K562 (cell line): ENCODE measurements around the gene APBA2. TPM values are rescaled to one million over a fixed set of nuclear protein-coding genes. Genes with fewer than 3 reads are reported as not detected.

Source experiments
- ATAC-seq: fragments of 200-7000 bp; cut with Tn5 transposase; 3 replicates; pipeline ENCODE4 v1.9.1; 2020; ENCODE audit warnings: moderate library complexity
- BruUV-seq: library from RNA; stranded (reverse); fragments of 400-500 nt; replicated peaks from 2 replicates; lab custom pipeline; 2021; lab: Mats Ljungman, UMichigan
- CTCF ChIA-PET: fragments of 300-600 bp; formaldehyde crosslinking; extraction: SDS; loops from one replicate; lab custom pipeline; 2021; ENCODE audit warnings: low intra/inter-chr PET ratio; lab: Yijun Ruan, JAX
- POLR2A ChIA-PET: fragments of 300-600, 350-650 bp; sonication (Branson Sonifier 250); formaldehyde crosslinking; extraction: SDS; loops from one replicate; lab custom pipeline; 2021; ENCODE audit warnings: antibody characterized with exemption, inconsistent platforms; lab: Yijun Ruan, JAX
- DNase-seq, 4 experiments: peaks; one replicate each; pipeline versions ENCODE4 v3.0.0 to v3.0.0-alpha.2; 2011 to 2018; ENCODE audit warnings: low spot score in 3 of 4, mixed read lengths in 3 of 4; ENCODE audit errors: extremely low read depth in 1 of 4
- FAIRE-seq: peaks from 2 replicates; lab custom pipeline; 2011; peaks lifted over from hg19 to GRCh38; lab: Jason Lieb, UNC
- H2AFZ ChIP-seq: 2 replicates; pipeline ENCODE4 v1.6.0; 2011; ENCODE audit warnings: low read depth, low read length, control low read depth, inconsistent platforms
- H3K27ac ChIP-seq: fragments of 200-600 bp; 3 replicates; pipeline ENCODE4 v1.8.0; 2011; ENCODE audit warnings: low read depth, mild to moderate bottlenecking, control low read depth, inconsistent platforms, low read length, moderate library complexity, mixed read lengths; ENCODE audit errors: extremely low read depth
- H3K27me3 ChIP-seq, 2 experiments: fragments of 300-600 bp in 1 of 2; 2 replicates in 1 of 2; 3 replicates in 1 of 2; pipeline versions ENCODE4 v1.6.0 to v1.8.0; 2011; ENCODE audit warnings: inconsistent platforms in 2 of 2, low read length in 2 of 2, mild to moderate bottlenecking in 1 of 2, mixed read lengths in 1 of 2, moderate library complexity in 1 of 2; ENCODE audit not compliant: control insufficient read depth in 2 of 2, insufficient read depth in 2 of 2
- H3K36me3 ChIP-seq: fragments of 300-600 bp; 3 replicates; pipeline ENCODE4 v1.8.0; 2011; ENCODE audit warnings: mild to moderate bottlenecking, low read length, inconsistent platforms; ENCODE audit not compliant: control insufficient read depth, insufficient read depth
- H3K4me1 ChIP-seq, 2 experiments: fragments of 200-600 bp in 1 of 2; replicated peaks in 1 of 2; 2 replicates in 1 of 2; 3 replicates in 1 of 2; pipeline versions ENCODE4 v1.5.1 to v1.8.0; 2011; ENCODE audit warnings: inconsistent platforms in 2 of 2, low read length in 2 of 2, mild to moderate bottlenecking in 1 of 2, mixed read lengths in 1 of 2, moderate library complexity in 1 of 2; ENCODE audit not compliant: control insufficient read depth in 2 of 2, insufficient read depth in 2 of 2
- H3K4me2 ChIP-seq: 2 replicates; pipeline ENCODE4 v1.6.1; 2011; ENCODE audit warnings: low read length, control low read depth, inconsistent platforms, mixed read lengths; ENCODE audit not compliant: insufficient read depth
- H3K4me3 ChIP-seq: fragments of 200-600 bp; sonication (generic), shearing (Covaris generic); 2 replicates; pipeline ENCODE4 v1.5.1; 2016; ENCODE audit warnings: control low read depth, inconsistent platforms
- H3K79me2 ChIP-seq: fragments of 200-600 bp; 3 replicates; pipeline ENCODE4 v1.8.0; 2011; ENCODE audit warnings: low read length, inconsistent platforms; ENCODE audit not compliant: control insufficient read depth, insufficient read depth
- H3K9ac ChIP-seq, 2 experiments: 2 replicates each; pipeline versions ENCODE4 v1.6.0 to v1.6.1; 2011; ENCODE audit warnings: low read depth in 2 of 2, low read length in 2 of 2, control low read depth in 1 of 2, inconsistent platforms in 1 of 2, mild to moderate bottlenecking in 1 of 2, mixed read lengths in 1 of 2; ENCODE audit not compliant: insufficient read depth in 1 of 2
- H3K9me1 ChIP-seq: one replicate; pipeline ENCODE4 v1.6.0; 2011; ENCODE audit warnings: inconsistent platforms, mild to moderate bottlenecking, low read length, moderate library complexity; ENCODE audit not compliant: control insufficient read depth, insufficient read depth
- H3K9me3 ChIP-seq: replicated peaks from 2 replicates; pipeline ENCODE4 v1.5.1; 2011; ENCODE audit warnings: low read depth, low read length, inconsistent platforms; ENCODE audit not compliant: control insufficient read depth, insufficient read depth
- H4K20me1 ChIP-seq: replicated peaks from 2 replicates; pipeline ENCODE4 v1.6.1; 2011; ENCODE audit warnings: low read length, inconsistent platforms, mixed read lengths; ENCODE audit not compliant: control insufficient read depth, insufficient read depth
- BCL6 ChIP-seq: fragments of 250-450 bp; sonication (Bioruptor Pico); IDR thresholded peaks from 2 replicates; pipeline ENCODE4 v1.4.0; 2020
- BRD4 ChIP-seq: fragments of 200-600 bp; sonication (generic); IDR thresholded peaks from 2 replicates; pipeline ENCODE4 v1.6.1; 2017; ENCODE audit warnings: inconsistent platforms
- BRD9 ChIP-seq: fragments of 450-650 bp; IDR thresholded peaks from 2 replicates; pipeline ENCODE4 v1.6.1; 2018; ENCODE audit warnings: low read depth; ENCODE audit not compliant: partially characterized antibody
- GABPB1 ChIP-seq: sonication (generic); formaldehyde crosslinking; IDR thresholded peaks from 2 replicates; pipeline ENCODE4 v1.8.0; 2022; ENCODE audit warnings: mild to moderate bottlenecking, missing genetic modification reagents
- GATAD2B ChIP-seq: fragments of 450-650 bp; IDR thresholded peaks from 2 replicates; pipeline ENCODE4 v1.6.1; 2017; ENCODE audit warnings: mild to moderate bottlenecking, borderline replicate concordance
- IFI16 ChIP-seq: fragments of 250-450 bp; sonication (Bioruptor Pico); IDR thresholded peaks from 2 replicates; pipeline ENCODE4 v2.1.2; 2022; ENCODE audit warnings: mild to moderate bottlenecking, inconsistent platforms
- MYBL2 ChIP-seq, 2 experiments: fragments of 450-650 bp in 1 of 2; sonication (generic) in 1 of 2; formaldehyde crosslinking in 1 of 2; IDR thresholded peaks; 2 replicates each; pipeline versions ENCODE4 v1.6.1 to v1.8.1; 2017 to 2022; ENCODE audit warnings: borderline replicate concordance in 1 of 2, inconsistent platforms in 1 of 2, low read depth in 1 of 2, mild to moderate bottlenecking in 1 of 2, missing genetic modification reagents in 1 of 2, moderate library complexity in 1 of 2
- PHF20 ChIP-seq: fragments of 450-650 bp; IDR thresholded peaks from 2 replicates; pipeline ENCODE4 v1.6.1; 2018; ENCODE audit not compliant: partially characterized antibody
- POLR3G ChIP-seq: IDR thresholded peaks from 2 replicates; pipeline ENCODE4 v1.6.1; 2011; ENCODE audit not compliant: insufficient read length, insufficient replicate concordance; ENCODE audit errors: extremely low read depth
- PTRF ChIP-seq: fragments of 450-650 bp; IDR thresholded peaks from 2 replicates; pipeline ENCODE4 v1.6.1; 2016; ENCODE audit warnings: mild to moderate bottlenecking, missing genetic modification characterization, missing compliant biosample characterization
- ZNF354B ChIP-seq: fragments of 250-450 bp; sonication (Bioruptor Pico); IDR thresholded peaks from 2 replicates; pipeline ENCODE4 v1.4.0; 2020
- WGBS: fragments of 100-300 bp; shearing (Covaris generic); methylation state at CpG from one replicate; pipeline ENCODE4 v1.1.6; 2016; ENCODE audit warnings: low coverage, mixed read lengths; ENCODE audit not compliant: insufficient coverage; ENCODE audit errors: missing lambda C conversion rate; 5-methylcytosine and 5-hydroxymethylcytosine counted together
- in situ Hi-C: fragments of 300-500 bp; cut with MboI; formaldehyde crosslinking; loops from 4 replicates; pipeline ENCODE4 v1.15.0; 2018; ENCODE audit warnings: inconsistent platforms, mixed read lengths
- intact Hi-C: fragments of 100-400 bp; cut with micrococcal nuclease; formaldehyde crosslinking; loops from 2 replicates; pipeline ENCODE4 v1.14.2; 2022
- polyA plus RNA-seq, 8 experiments: library from polyadenylated mRNA; depleted of rRNA in 4 of 8; stranded (reverse) in 5 of 8; unstranded in 3 of 8; fragments of >200 nt; fragmentation: Nextera tagmentation in 2 of 8; fragmentation: Illumina TruSeq in 1 of 8; extraction: Ambion mirVana in 2 of 8; extraction: Trizol in 1 of 8; gene quantifications; 2 replicates each; pipeline versions ENCODE4 v1.2.1 to v1.2.3, GENCODE V29; 2011 to 2014; ENCODE audit warnings: inconsistent platforms in 1 of 8, missing spikeins in 1 of 8
- total RNA-seq, 7 experiments: library from RNA; depleted of rRNA in 6 of 7; stranded (reverse); fragments of >200 nt in 6 of 7; fragmentation: Illumina TruSeq in 2 of 7; extraction: Trizol in 2 of 7; gene quantifications; 2 replicates each; pipeline versions ENCODE4 v1.2.1 to v1.2.3, GENCODE V29; 2011 to 2021; ENCODE audit warnings: low replicate concordance in 1 of 7

APBA2 gene
- total and polyA plus RNA-seq, 9 of the 15 experiments (the other 6 are each of a cell fraction or from before 2014, with no cell fraction given): 0.24 to 40.9 (median 25.2) TPM

- no peak overlapping the region for H3K27ac ChIP-seq
- H3K9me1 ChIP-seq: no peaks in the 10 kb centered on the region
- H3K4me1 ChIP-seq: peaks cover 0 to 11% of the 10 kb centered on the region in 2 experiments; a peak in 2 of 5 replicates
- ChIA-PET CTCF (no interaction called here), POLR2A (interaction anchor here (0.5 to 1.0 kb wide), 4 partner anchors 12 to 684 kb away, joined by 3 to 4 read pairs (median 3); no protein-coding TSS in a partner anchor)
- no peak overlapping the region for H3K4me2 ChIP-seq
- FAIRE-seq (no peak), DNase-seq (no peak), ATAC-seq (no peak)
- BruUV-seq: no TSS peak
- in situ Hi-C loops (no loop called here), intact Hi-C loops (no loop called here)
- 1% methylated on average over 14 of the region's 15 CpGs for WGBS
- no peaks in the 10 kb centered on the region for H3K9me3 ChIP-seq
- no peaks in the 10 kb centered on the region for H3K36me3 ChIP-seq
- no peak overlapping the region for H3K4me3 ChIP-seq
- H2AFZ ChIP-seq: no peak overlapping the region
- H3K79me2 ChIP-seq: no peaks in the 10 kb centered on the region
- no peak for TF ChIP-seq BRD9
- TF ChIP-seq PHF20: no peak
- peak overlapping the region in 1 of 2 experiments; percentile 33; a peak in 1 of 4 replicates for H3K9ac ChIP-seq
- H3K27me3 ChIP-seq: peaks cover 57 to 71% of the 10 kb centered on the region in 2 experiments
- H4K20me1 ChIP-seq: peaks cover 17% of the 10 kb centered on the region
Observed at GRCh38 chr15:29140475-29141307, 254.9 kb downstream of the APBA2 start.

- H3K79me2 ChIP-seq: no peaks in the 10 kb centered on the region
- H3K4me2 ChIP-seq: no peak overlapping the region
- CTCF ChIA-PET: no interaction called here
- no peaks in the 10 kb centered on the region for H3K36me3 ChIP-seq
- POLR2A ChIA-PET: no interaction called here
- intact Hi-C loops: no loop called here
- H3K9ac ChIP-seq: peak overlapping the region in 1 of 2 experiments; percentile 33; a peak in 1 of 4 replicates
- ATAC-seq: no peak
- in situ Hi-C loops: no loop called here
- no peaks in the 10 kb centered on the region for H3K9me3 ChIP-seq
- H2AFZ ChIP-seq: no peak overlapping the region
- no peaks in the 10 kb centered on the region for H3K9me1 ChIP-seq
- WGBS: 2% methylated on average over 12 of the region's 12 CpGs
- H3K27ac ChIP-seq: no peak overlapping the region
- peaks cover 0 to 7% of the 10 kb centered on the region in 2 experiments; a peak in 2 of 5 replicates for H3K4me1 ChIP-seq
- H3K4me3 ChIP-seq: no peak overlapping the region
- H3K27me3 ChIP-seq: peaks cover 53 to 63% of the 10 kb centered on the region in 2 experiments
- no peak for FAIRE-seq
- DNase-seq: no peak
- H4K20me1 ChIP-seq: peaks cover 17% of the 10 kb centered on the region
- BruUV-seq: no TSS peak
- TF ChIP-seq GABPB1 (CRISPR knock-in tag) (no peak), BRD4 (no peak), GATAD2B (no peak), PTRF (tag) (no peak), MYBL2 (IDR thresholded peaks at IDR 0.05; ENCODE audit: low read depth) (no peak), MYBL2 (CRISPR knock-in tag; IDR thresholded peaks at IDR 0.05; ENCODE audit: borderline replicate concordance) (no peak), BCL6 (CRISPR knock-in tag) (no peak), POLR3G (no peak), ZNF354B (CRISPR knock-in tag) (no peak), IFI16 (CRISPR knock-in tag) (no peak)
Observed at GRCh38 chr15:29141308-29142128, 255.7 kb downstream of the APBA2 start.
